Measurements from ENCODE around the gene FAAH.

Gene FAAH

GRCh38 chr1:46461809-46462448 lies 67.8 kb downstream of the FAAH start:
- DNase-seq (ENCODE audit: low read depth): no peak
- no peak overlapping the region for H3K4me3 ChIP-seq (ENCODE audit: low read depth, low read length)
- TF ChIP-seq CTCF (conservative IDR thresholded peaks at IDR 0.05; ENCODE audit: low read depth, low read length): no peak

Measured in choroid plexus epithelial cell (primary cell).